ENCODE results near the gene RELA.
"Not testable (repeated sequence)": the region's sequence is repeated elsewhere in the genome, so short reads cannot be mapped to it uniquely, and the experiment has no call there.

Gene RELA

GRCh38 chr11:65696802-65697552 is 34.3 kb upstream of the RELA start:
- no peaks in the 10 kb centered on the region for H3K4me1 Mint-ChIP-seq
- H3K4me3 Mint-ChIP-seq: no peak overlapping the region
- peaks cover 12% of the 10 kb centered on the region for H3K27me3 Mint-ChIP-seq (ENCODE audit: low read depth)
- H3K27ac Mint-ChIP-seq: no peak overlapping the region
- TF ChIP-seq, protein P1, sequence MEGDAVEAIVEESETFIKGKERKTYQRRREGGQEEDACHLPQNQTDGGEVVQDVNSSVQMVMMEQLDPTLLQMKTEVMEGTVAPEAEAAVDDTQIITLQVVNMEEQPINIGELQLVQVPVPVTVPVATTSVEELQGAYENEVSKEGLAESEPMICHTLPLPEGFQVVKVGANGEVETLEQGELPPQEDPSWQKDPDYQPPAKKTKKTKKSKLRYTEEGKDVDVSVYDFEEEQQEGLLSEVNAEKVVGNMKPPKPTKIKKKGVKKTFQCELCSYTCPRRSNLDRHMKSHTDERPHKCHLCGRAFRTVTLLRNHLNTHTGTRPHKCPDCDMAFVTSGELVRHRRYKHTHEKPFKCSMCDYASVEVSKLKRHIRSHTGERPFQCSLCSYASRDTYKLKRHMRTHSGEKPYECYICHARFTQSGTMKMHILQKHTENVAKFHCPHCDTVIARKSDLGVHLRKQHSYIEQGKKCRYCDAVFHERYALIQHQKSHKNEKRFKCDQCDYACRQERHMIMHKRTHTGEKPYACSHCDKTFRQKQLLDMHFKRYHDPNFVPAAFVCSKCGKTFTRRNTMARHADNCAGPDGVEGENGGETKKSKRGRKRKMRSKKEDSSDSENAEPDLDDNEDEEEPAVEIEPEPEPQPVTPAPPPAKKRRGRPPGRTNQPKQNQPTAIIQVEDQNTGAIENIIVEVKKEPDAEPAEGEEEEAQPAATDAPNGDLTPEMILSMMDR (IDR thresholded peaks at IDR 0.05; ENCODE audit: unreplicated experiment in 3 of 3): no peak
- H3K9me3 Mint-ChIP-seq: no peaks in the 10 kb centered on the region
- no peaks in the 10 kb centered on the region for H3K36me3 Mint-ChIP-seq (ENCODE audit: low read depth)

- no peak overlapping the region for H3K27ac Mint-ChIP-seq
- H3K4me1 Mint-ChIP-seq: no peaks in the 10 kb centered on the region
- H3K27me3 Mint-ChIP-seq (ENCODE audit: low read depth): peaks cover 12% of the 10 kb centered on the region
- no peak overlapping the region for H3K4me3 Mint-ChIP-seq
- TF ChIP-seq, protein P1 (IDR thresholded peaks at IDR 0.05; ENCODE audit: unreplicated experiment in 3 of 3): no peak
- no peaks in the 10 kb centered on the region for H3K9me3 Mint-ChIP-seq
- no peaks in the 10 kb centered on the region for H3K36me3 Mint-ChIP-seq (ENCODE audit: low read depth)
These were observed 32.9 kb upstream of the RELA start for GRCh38 chr11:65695459-65696241.

DNA sequence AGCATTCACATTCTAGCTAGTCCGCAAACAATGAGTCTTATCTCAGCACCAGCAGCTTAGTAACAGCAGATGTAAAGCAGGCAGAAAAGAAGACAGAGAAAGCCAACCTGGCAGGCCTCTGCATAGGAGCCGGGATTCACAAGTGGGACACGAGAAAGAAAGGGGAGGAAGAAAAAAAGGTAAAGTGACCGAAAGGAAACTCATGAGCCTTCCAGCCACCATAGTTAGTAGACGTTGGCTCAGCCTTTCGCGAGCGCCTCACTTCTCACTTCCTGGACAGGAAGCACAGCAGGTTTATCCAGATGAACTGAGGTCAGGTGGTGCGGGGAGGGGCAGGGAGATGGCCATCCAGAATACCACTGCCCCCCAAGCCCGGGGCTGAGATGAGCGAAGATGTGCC is 29.7 kb upstream of the RELA start:
- no peak overlapping the region for H3K27ac Mint-ChIP-seq
- no peaks in the 10 kb centered on the region for H3K9me3 Mint-ChIP-seq
- H3K4me3 Mint-ChIP-seq: no peak overlapping the region

DNA sequence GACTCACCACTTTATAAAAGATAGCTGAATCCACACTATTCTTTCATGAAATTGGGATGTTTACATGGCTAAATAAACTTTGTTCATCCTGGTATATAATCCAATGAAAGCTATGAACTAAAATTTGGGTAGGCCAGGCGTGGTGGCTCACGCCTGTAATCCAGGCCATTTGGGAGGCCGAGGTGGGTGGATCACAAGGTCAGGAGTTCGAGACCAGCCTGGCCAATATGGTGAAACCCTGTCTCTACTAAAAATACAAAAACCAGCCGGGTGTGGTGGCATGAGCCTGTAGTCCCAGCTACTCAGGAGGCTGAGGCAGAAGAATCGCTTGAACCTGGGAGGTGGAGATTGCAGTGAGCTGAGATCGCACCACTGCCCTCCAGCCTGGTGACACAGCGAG is 29.1 kb upstream of the RELA start:
- H3K27me3 Mint-ChIP-seq (ENCODE audit: low read depth); H3K4me1 Mint-ChIP-seq; H3K9me3 Mint-ChIP-seq; H3K4me3 Mint-ChIP-seq; H3K36me3 Mint-ChIP-seq (ENCODE audit: low read depth); H3K27ac Mint-ChIP-seq: not testable (repeated sequence)

More for the DNA sequence above, 29.7 kb upstream of the RELA start:
- TF ChIP-seq, protein P1 (IDR thresholded peaks at IDR 0.05; ENCODE audit: unreplicated experiment in 3 of 3): no peak
- Mint-ChIP-seq H3K4me1 (no peaks in the 10 kb centered on the region), H3K36me3 (ENCODE audit: low read depth) (no peaks in the 10 kb centered on the region), H3K27me3 (ENCODE audit: low read depth) (peaks cover 3% of the 10 kb centered on the region)

DNA sequence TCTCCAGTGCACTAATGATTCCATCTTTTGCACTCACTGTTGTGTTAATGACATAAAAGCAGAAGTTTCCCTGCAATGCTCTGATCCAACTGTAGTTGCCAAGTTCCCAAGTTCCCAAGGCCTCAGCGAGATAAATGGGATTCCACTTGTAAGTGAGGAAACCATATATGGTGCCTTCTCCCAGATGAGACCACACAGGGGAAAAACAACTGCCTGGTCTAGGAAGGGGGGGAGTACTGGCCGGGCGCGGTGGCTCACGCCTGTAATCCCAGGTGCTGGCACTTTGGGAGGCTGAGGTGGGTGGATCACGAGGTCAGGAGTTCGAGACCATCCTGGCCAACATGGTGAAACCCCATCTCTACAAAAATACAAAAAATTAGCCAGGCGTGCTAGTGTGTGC is 23.3 kb upstream of the RELA start:
- no peaks in the 10 kb centered on the region for H3K9me3 Mint-ChIP-seq
- no peak overlapping the region for H3K4me3 Mint-ChIP-seq
- no peaks in the 10 kb centered on the region for H3K4me1 Mint-ChIP-seq
- H3K27ac Mint-ChIP-seq: no peak overlapping the region
- no peaks in the 10 kb centered on the region for H3K36me3 Mint-ChIP-seq (ENCODE audit: low read depth)
- peaks cover 6% of the 10 kb centered on the region for H3K27me3 Mint-ChIP-seq (ENCODE audit: low read depth)
- TF ChIP-seq, protein P1 (IDR thresholded peaks at IDR 0.05; ENCODE audit: unreplicated experiment in 3 of 3): no peak

DNA sequence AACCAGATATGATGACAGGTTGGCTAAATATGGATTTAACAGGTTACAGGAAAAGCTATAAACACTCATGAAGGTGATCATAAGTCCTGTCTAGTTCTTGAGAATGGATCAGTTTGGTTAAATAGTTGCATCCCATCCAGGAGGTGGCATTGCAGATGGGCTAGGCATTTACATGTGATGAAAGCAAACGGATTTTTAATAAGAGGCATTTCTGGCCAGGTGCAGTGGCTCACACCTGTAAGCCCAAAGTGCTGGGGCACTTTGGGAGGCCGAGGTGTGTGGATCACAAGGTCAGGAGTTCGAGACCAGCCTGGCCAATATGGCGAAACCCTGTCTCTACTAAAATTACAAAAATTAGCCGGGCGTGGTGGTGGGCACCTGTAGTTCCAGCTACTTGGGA is 20.8 kb upstream of the RELA start:
- H3K4me1 Mint-ChIP-seq; H3K4me3 Mint-ChIP-seq; H3K36me3 Mint-ChIP-seq (ENCODE audit: low read depth); H3K27me3 Mint-ChIP-seq (ENCODE audit: low read depth); H3K9me3 Mint-ChIP-seq; H3K27ac Mint-ChIP-seq: not testable (repeated sequence)

Data from nephron (organoid).